Astrocyte (in vitro differentiated cells and primary cell): ENCODE data around the gene ADGRB3. TPM values are rescaled to one million over a fixed set of nuclear protein-coding genes. Genes with fewer than 3 reads are reported as not detected.
A peak's percentile ranks its signal among the peaks of the same experiment; 100 is the strongest.
"Not testable (repeated sequence)": the region's sequence is repeated elsewhere in the genome, so short reads cannot be mapped to it uniquely, and the experiment has no call there.

Experiments used
- DNase-seq: peaks from one replicate; pipeline ENCODE4 v3.0.0-alpha.2; 2010; ENCODE audit warnings: low read depth
- FAIRE-seq: peaks from 2 replicates; lab custom pipeline; 2011; peaks lifted over from hg19 to GRCh38; lab: Jason Lieb, UNC
- H2AFZ ChIP-seq: 2 replicates; pipeline ENCODE4 v1.6.0; 2012; ENCODE audit warnings: low read depth, low read length, inconsistent platforms
- H3K27ac ChIP-seq: 2 replicates; pipeline ENCODE4 v1.5.1; 2011; ENCODE audit warnings: low read depth, low read length, inconsistent platforms
- H3K27me3 ChIP-seq: 2 replicates; pipeline ENCODE4 v1.6.0; 2011; ENCODE audit warnings: low read length, inconsistent platforms; ENCODE audit not compliant: insufficient read depth
- H3K36me3 ChIP-seq: 2 replicates; pipeline ENCODE4 v1.5.1; 2011; ENCODE audit warnings: low read length, inconsistent platforms; ENCODE audit not compliant: insufficient read depth
- H3K4me1 ChIP-seq: 2 replicates; pipeline ENCODE4 v1.5.1; 2011; ENCODE audit warnings: low read length, inconsistent platforms; ENCODE audit not compliant: insufficient read depth
- H3K4me2 ChIP-seq: 2 replicates; pipeline ENCODE4 v1.6.0; 2012; ENCODE audit warnings: low read length, inconsistent platforms
- H3K4me3 ChIP-seq: 2 replicates; pipeline ENCODE4 v1.5.1; 2011; ENCODE audit warnings: low read depth, mild to moderate bottlenecking, low read length, inconsistent platforms; ENCODE audit not compliant: insufficient read depth
- H3K79me2 ChIP-seq: 2 replicates; pipeline ENCODE4 v1.6.0; 2012; ENCODE audit warnings: mild to moderate bottlenecking, low read length, inconsistent platforms; ENCODE audit not compliant: insufficient read depth
- H3K9ac ChIP-seq: 2 replicates; pipeline ENCODE4 v1.6.0; 2012; ENCODE audit warnings: mild to moderate bottlenecking, low read length, inconsistent platforms
- H3K9me3 ChIP-seq: 2 replicates; pipeline ENCODE4 v1.5.1; 2012; ENCODE audit warnings: low read depth, mild to moderate bottlenecking, low read length, inconsistent platforms; ENCODE audit not compliant: insufficient read depth
- H4K20me1 ChIP-seq: 2 replicates; pipeline ENCODE4 v1.6.0; 2012; ENCODE audit warnings: low read length, inconsistent platforms; ENCODE audit not compliant: insufficient read depth
- H3K27ac Mint-ChIP-seq: one replicate; pipeline ENCODE4 v1.8.0; 2021; ENCODE audit warnings: mild to moderate bottlenecking, mixed read lengths; ENCODE audit not compliant: unreplicated experiment
- H3K27me3 Mint-ChIP-seq: one replicate; pipeline ENCODE4 v1.8.0; 2021; ENCODE audit warnings: low read depth, mixed read lengths; ENCODE audit not compliant: unreplicated experiment
- H3K36me3 Mint-ChIP-seq: one replicate; pipeline ENCODE4 v1.8.0; 2021; ENCODE audit warnings: low read depth, mixed read lengths; ENCODE audit not compliant: unreplicated experiment
- H3K4me1 Mint-ChIP-seq: one replicate; pipeline ENCODE4 v1.8.0; 2021; ENCODE audit warnings: low read depth, mixed read lengths; ENCODE audit not compliant: unreplicated experiment
- H3K4me3 Mint-ChIP-seq: one replicate; pipeline ENCODE4 v1.8.0; 2021; ENCODE audit warnings: mild to moderate bottlenecking, moderate library complexity, mixed read lengths; ENCODE audit not compliant: unreplicated experiment
- H3K9me3 Mint-ChIP-seq: one replicate; pipeline ENCODE4 v1.8.0; 2021; ENCODE audit warnings: mild to moderate bottlenecking, mixed read lengths; ENCODE audit not compliant: unreplicated experiment
- CTCF ChIP-seq: IDR thresholded peaks from 2 replicates; pipeline ENCODE4 v1.5.1; 2011; ENCODE audit warnings: low read depth, mild to moderate bottlenecking, inconsistent platforms, low read length, moderate library complexity; ENCODE audit not compliant: insufficient read depth
- EZH2 ChIP-seq: IDR thresholded peaks from 2 replicates; pipeline ENCODE4 v1.6.1; 2012; ENCODE audit warnings: mild to moderate bottlenecking, low read length, inconsistent platforms; ENCODE audit not compliant: insufficient read depth
- total RNA-seq: library from RNA; stranded (reverse); gene quantifications from 2 replicates; pipeline ENCODE4 v1.2.1, GENCODE V29; 2021

ADGRB3 gene
- total RNA-seq, 1 donor from 2014 or later = 0.77 TPM

- H3K27me3 ChIP-seq = no peaks in the 10 kb centered on the region
- H3K27ac ChIP-seq = no peak overlapping the region
- TF ChIP-seq CTCF (peak; percentile 84), EZH2 (no peak)
- Mint-ChIP-seq H3K27me3 (no peaks in the 10 kb centered on the region), H3K27ac (no peak overlapping the region), H3K9me3 (no peaks in the 10 kb centered on the region), H3K4me1 (peaks cover 7% of the 10 kb centered on the region), H3K36me3 (no peaks in the 10 kb centered on the region), H3K4me3 (no peak overlapping the region)
- no peak overlapping the region for H3K9ac ChIP-seq
- H4K20me1 ChIP-seq = no peaks in the 10 kb centered on the region
- H3K4me3 ChIP-seq = no peak overlapping the region
- FAIRE-seq (no peak), DNase-seq (peak; percentile 39)
- H3K79me2 ChIP-seq = no peaks in the 10 kb centered on the region
- no peaks in the 10 kb centered on the region for H3K9me3 ChIP-seq
- no peaks in the 10 kb centered on the region for H3K36me3 ChIP-seq
- no peak overlapping the region for H2AFZ ChIP-seq
- no peak overlapping the region for H3K4me2 ChIP-seq
- no peaks in the 10 kb centered on the region for H3K4me1 ChIP-seq
These were observed 143.4 kb downstream of the ADGRB3 start for GRCh38 chr6:68778356-68779020.

- TF ChIP-seq EZH2 (no peak), CTCF (no peak)
- Histone ChIP-seq H3K9ac (no peak overlapping the region), H2AFZ (no peak overlapping the region), H3K27me3 (no peaks in the 10 kb centered on the region), H3K27ac (no peak overlapping the region), H3K79me2 (no peaks in the 10 kb centered on the region), H3K4me1 (no peaks in the 10 kb centered on the region), H3K4me2 (no peak overlapping the region), H3K4me3 (no peak overlapping the region), H3K9me3 (no peaks in the 10 kb centered on the region), H4K20me1 (no peaks in the 10 kb centered on the region), H3K36me3 (no peaks in the 10 kb centered on the region)
- Mint-ChIP-seq H3K9me3 (no peaks in the 10 kb centered on the region), H3K36me3 (no peaks in the 10 kb centered on the region), H3K27me3 (no peaks in the 10 kb centered on the region), H3K4me1 (peaks cover 7% of the 10 kb centered on the region), H3K4me3 (no peak overlapping the region), H3K27ac (no peak overlapping the region)
- DNase-seq (no peak), FAIRE-seq (no peak)
These were observed 144.3 kb downstream of the ADGRB3 start for GRCh38 chr6:68779366-68779765.

GRCh38 chr6:68790128-68790527 is 155.0 kb downstream of the ADGRB3 start:
- H2AFZ ChIP-seq, H3K4me3 ChIP-seq, H3K27me3 Mint-ChIP-seq, H3K9ac ChIP-seq, H3K27ac ChIP-seq, DNase-seq, H3K9me3 Mint-ChIP-seq, H3K27ac Mint-ChIP-seq, H3K36me3 ChIP-seq, H4K20me1 ChIP-seq, H3K4me2 ChIP-seq, H3K4me1 ChIP-seq, H3K4me3 Mint-ChIP-seq, H3K36me3 Mint-ChIP-seq, H3K4me1 Mint-ChIP-seq, H3K79me2 ChIP-seq, H3K27me3 ChIP-seq, FAIRE-seq, H3K9me3 ChIP-seq: not testable (repeated sequence)

- H3K27ac Mint-ChIP-seq, H3K9me3 Mint-ChIP-seq: not testable (repeated sequence)
These were observed 179.9 kb downstream of the ADGRB3 start for GRCh38 chr6:68814976-68815375.

More at GRCh38 chr6:68814976-68815375, 179.9 kb downstream of the ADGRB3 start:
- H3K4me1 Mint-ChIP-seq, H3K4me1 ChIP-seq, H3K4me2 ChIP-seq, H3K9me3 ChIP-seq, H3K36me3 Mint-ChIP-seq, H2AFZ ChIP-seq, FAIRE-seq, H3K4me3 ChIP-seq, H3K27me3 ChIP-seq, DNase-seq, H3K27ac ChIP-seq, H3K27me3 Mint-ChIP-seq, H3K36me3 ChIP-seq, H3K79me2 ChIP-seq, H3K4me3 Mint-ChIP-seq, H3K9ac ChIP-seq, H4K20me1 ChIP-seq: not testable (repeated sequence)
